Hepatic stellate cell (primary cell): Measurements from ENCODE around the gene NPAS3.

ENCODE experiments used
- DNase-seq: peaks from one replicate; pipeline ENCODE4 v3.0.0; 2011; ENCODE audit warnings: low spot score

NPAS3 gene

GRCh38 chr14:33679461-33680225 is 741.0 kb downstream of the NPAS3 start:
- DNase-seq = no peak

GRCh38 chr14:33680873-33681272 is 742.2 kb downstream of the NPAS3 start:
- no peak for DNase-seq

- no peak for DNase-seq
Observed at GRCh38 chr14:33682760-33683159, 744.1 kb downstream of the NPAS3 start.

GRCh38 chr14:33685026-33685425 is 746.3 kb downstream of the NPAS3 start:
- no peak for DNase-seq

- DNase-seq = no peak
Observed at GRCh38 chr14:33685698-33686097, 747.0 kb downstream of the NPAS3 start.

GRCh38 chr14:33686218-33686617 is 747.5 kb downstream of the NPAS3 start:
- no peak for DNase-seq

DNA sequence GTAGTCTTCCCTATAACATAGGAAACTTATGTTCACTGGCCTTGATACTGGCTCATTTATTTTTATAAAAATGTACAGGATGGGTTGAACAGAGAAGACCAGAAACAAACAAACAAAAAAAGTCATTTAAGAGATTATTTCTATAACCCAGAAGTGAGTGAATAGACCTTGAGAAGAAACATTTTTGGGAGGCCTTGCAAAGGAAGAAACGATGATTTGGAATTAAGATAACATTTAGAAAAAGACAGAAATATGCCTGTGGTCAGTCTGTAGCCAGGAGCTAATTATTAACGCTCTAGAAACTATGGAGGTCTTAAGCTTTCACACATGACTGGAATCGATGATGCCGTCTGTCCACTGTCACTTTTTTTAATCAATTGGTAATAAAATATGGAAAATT is 748.2 kb downstream of the NPAS3 start:
- DNase-seq = no peak

DNA sequence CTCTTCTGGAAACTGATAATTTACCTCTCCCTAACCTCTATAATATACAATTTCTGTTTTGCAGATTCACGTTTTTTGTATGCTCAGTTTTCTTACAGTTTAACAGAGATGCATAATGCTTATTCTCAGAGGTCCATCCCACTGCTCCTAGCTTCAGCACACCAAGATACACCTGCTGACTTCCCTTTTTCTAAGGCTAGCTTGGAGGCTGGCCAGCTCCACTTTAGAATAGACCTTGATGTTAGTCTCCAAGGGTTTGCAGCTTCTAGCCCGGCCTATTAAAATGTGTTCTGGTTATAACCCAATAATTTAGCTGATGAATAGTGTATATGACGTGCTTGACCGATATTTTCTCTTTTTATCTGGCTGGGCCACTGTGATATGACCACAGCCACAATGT is 751.0 kb downstream of the NPAS3 start:
- no peak for DNase-seq

- no peak for DNase-seq
Observed at GRCh38 chr14:33691907-33692306, 753.2 kb downstream of the NPAS3 start.

DNA sequence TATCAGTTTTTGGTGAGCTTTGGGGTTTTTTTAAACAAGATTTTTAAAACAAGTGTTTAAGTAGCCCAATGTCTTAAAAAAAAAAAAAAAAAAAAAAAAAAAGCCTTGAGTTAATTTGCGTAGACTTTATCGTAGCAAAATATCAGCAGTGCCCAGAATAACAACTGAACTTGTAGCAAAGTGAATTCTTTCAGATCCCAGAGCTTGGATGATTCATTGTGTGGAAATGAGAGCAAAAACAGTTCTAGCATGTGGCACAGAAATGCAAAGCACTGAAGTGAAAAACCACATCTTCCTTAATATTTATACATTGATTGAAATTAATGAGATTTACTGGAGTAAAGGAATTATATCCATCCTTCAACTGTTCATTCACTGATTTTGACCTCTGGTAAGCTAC is 754.1 kb downstream of the NPAS3 start:
- DNase-seq = no peak

DNA sequence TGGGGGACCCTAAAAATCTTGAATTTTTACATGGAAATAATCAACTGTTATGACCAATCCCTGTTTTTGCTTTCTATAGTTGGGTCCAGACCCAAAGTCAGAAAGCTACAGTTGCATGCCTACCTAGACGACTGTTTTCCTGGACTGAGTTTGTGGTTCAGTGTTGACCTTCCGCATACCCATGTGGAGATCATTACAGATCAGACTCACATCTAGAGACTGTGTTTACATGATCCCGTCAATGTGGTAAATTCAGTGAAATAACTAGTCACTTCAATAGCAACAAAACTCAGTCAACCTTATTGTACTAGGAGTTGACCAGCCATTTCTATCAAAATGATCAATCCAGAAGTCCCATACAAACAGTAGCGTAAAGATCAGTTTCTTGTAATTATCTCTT is 754.6 kb downstream of the NPAS3 start:
- DNase-seq = no peak

DNA sequence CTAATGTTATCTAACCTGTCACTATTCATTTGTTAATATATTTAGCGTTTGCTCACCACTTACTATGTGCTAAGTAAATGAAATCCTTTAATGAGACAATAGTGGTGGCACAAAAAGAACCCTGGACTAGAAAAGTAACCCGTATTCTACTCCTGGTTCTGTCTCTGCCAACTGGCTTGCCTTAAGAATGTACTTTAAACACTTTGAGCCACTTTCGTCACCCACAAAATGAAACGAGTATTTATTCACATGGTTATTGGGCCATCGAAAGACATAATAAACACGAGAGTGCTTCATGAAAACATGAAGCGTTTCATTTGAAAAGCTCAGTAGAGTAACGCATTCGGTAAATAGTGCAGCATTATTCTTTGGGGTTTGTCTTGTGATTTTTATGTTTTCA is 757.5 kb downstream of the NPAS3 start:
- no peak for DNase-seq

DNA sequence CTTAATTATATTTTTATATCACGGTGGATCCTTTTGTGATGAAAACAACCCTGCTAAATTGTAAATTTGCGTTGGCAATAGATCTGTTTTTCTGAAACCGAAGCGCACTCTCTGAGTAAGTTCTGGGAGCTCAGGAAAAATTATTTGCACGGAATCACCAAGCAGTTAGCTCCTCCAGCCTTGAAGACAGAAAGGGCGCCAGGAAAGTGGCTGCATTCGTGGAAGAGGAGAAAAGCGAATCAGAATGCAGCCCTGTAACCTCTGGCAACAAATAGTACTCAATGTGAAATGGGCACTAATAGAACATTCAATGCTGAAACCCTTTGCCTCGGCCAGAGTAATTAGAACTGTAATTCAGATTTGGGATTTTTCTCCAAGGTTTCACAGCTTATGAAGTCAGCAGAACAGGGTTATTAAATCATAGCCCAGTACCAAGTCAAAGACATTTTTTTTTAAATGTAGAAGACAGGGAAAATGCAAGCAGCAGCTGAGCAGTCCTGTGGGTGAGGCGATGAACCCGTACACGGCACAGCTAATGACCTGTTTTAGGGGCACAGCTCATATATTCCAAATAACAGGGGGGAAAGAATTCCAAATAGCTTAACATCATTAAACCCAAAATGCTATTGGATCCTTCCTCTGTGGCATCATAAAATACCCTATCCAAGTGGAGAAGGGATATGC is 760.8 kb downstream of the NPAS3 start:
- DNase-seq = no peak

DNA sequence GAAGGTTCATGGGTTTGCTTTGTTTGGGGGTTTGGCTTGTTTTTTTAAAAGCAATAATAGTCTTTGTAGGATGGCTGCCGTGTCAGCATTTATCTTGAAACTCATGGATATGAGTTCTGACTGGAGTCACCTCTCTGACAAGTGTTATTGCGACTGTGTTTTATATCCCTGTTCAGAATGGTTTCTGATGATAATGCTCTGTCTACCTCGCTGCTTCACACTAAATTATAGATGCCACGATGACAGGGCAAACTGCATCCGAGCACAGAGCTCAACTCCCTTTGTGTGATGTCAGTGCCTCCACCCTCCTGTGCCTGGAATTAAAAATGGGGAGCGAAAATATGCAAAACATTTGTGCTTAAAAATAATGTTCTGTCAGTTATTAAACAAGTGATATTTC is 761.4 kb downstream of the NPAS3 start:
- no peak for DNase-seq

DNA sequence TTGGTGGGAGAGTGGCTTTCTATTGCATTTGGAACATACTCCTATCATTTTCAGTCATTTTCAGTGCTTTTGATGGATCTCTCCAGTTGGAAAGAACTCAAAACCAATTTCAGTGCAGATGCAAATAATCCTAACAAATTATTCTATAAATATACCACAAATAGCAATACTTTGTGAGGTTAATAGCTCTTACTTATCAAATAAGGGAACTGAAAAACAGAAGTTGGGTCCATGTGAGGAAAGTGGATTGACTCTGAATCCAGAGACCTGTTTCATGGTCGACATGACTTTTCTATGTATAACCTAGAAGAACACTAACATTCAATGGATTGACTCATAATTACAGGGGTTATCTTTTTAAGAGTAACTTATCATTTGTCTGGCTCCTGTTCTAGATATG is 763.6 kb downstream of the NPAS3 start:
- DNase-seq = no peak

GRCh38 chr14:33704481-33704880 is 765.8 kb downstream of the NPAS3 start:
- no peak for DNase-seq

DNA sequence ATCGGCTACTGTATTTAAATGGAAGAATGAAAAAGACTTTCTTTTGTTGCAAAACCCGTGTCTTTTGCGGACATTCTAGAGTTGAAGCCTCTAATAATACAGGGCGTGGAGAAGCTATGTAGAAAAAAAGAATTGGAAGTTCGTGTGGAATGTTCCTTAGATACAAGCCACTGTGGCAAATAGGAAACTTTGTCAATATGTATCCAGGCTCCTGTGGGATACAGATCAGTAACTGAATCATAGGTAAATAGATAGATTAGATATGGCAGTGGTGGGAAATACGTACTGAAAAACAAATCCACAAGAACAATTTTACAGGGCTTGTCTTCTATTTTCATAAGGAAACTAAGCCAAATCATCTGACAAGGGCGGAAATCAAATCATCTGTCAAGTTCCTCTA is 766.8 kb downstream of the NPAS3 start:
- DNase-seq = no peak

GRCh38 chr14:33707716-33708115 is 769.0 kb downstream of the NPAS3 start:
- no peak for DNase-seq

- no peak for DNase-seq
Observed at GRCh38 chr14:33709283-33709682, 770.6 kb downstream of the NPAS3 start.

GRCh38 chr14:33709711-33710110 is 771.0 kb downstream of the NPAS3 start:
- DNase-seq = no peak

- DNase-seq = no peak
Observed at GRCh38 chr14:33710273-33710672, 771.6 kb downstream of the NPAS3 start.

- no peak for DNase-seq
Observed at GRCh38 chr14:33711194-33711593, 772.5 kb downstream of the NPAS3 start.

GRCh38 chr14:33711811-33712216 is 773.1 kb downstream of the NPAS3 start:
- DNase-seq = no peak
